ENCODE measurements around the gene FHOD3. TPM values are rescaled to one million over a fixed set of nuclear protein-coding genes. Genes with fewer than 3 reads are reported as not detected.

The FHOD3 gene
- total and polyA plus RNA-seq, 2 of the 4 experiments (the other 2 are of a cell fraction) = 14.6 to 16.0 TPM

GRCh38 chr18:36663312-36663711, 365.8 kb downstream of the FHOD3 start:
- Histone ChIP-seq H2BK20ac (ENCODE audit: low read depth, low read length) (peak overlapping the region; percentile 57; the same call in 1 of the 2 replicates), H2BK15ac (ENCODE audit: low read depth, low read length) (peak overlapping the region; percentile 6; the same call in 2 of the 3 replicates), H2BK120ac (ENCODE audit: low read depth, low read length) (peak overlapping the region; percentile 65), H2AK9ac (replicated peaks; ENCODE audit: low read depth, low read length, poor library complexity) (peak overlapping the region; percentile 78), H3K27ac (ENCODE audit: insufficient read depth, low read length) (no peak overlapping the region), H3K27me3 (ENCODE audit: control insufficient read depth, insufficient read depth, low read length) (no peaks in the 10 kb centered on the region), H3K4me2 (ENCODE audit: low read depth, low read length) (peak overlapping the region; percentile 18; the same call in 1 of the 2 replicates), H2BK5ac (ENCODE audit: low read depth, low read length, poor library complexity, severe bottlenecking) (no peak overlapping the region), H4K20me1 (ENCODE audit: insufficient read depth, low read length) (no peaks in the 10 kb centered on the region), H2AFZ (replicated peaks; ENCODE audit: low read length, poor library complexity) (peak overlapping the region; percentile 5), H3K4me1 (ENCODE audit: control insufficient read depth, insufficient read depth, low read length) (peaks cover 6% of the 10 kb centered on the region), H3K79me1 (ENCODE audit: low read depth in 1 of 2, low read length in 2 of 2) (no peaks in the 10 kb centered on the region), H3K4me3 (ENCODE audit: insufficient read depth, low read depth, low read length) (no peak overlapping the region), H3K14ac (replicated peaks; ENCODE audit: low read depth, low read length) (peak overlapping the region; percentile 68), H3K9me1 (ENCODE audit: insufficient read depth, low read length) (peaks cover 22% of the 10 kb centered on the region), H2AK5ac (ENCODE audit: low read depth, low read length) (no peak overlapping the region), H4K8ac (ENCODE audit: low read depth in 2 of 2, low read length in 2 of 2) (peak overlapping the region; percentile 49 to 70; a peak in 3 of 4 replicates), H3K4ac (ENCODE audit: low read depth, low read length) (peak overlapping the region; percentile 26), H3K9me3 (ENCODE audit: control insufficient read depth, insufficient read depth, low read length) (no peaks in the 10 kb centered on the region), H3K36me3 (ENCODE audit: control insufficient read depth, insufficient read depth, low read length) (peaks cover 2% of the 10 kb centered on the region; the same call in 1 of the 2 replicates), H4K5ac (ENCODE audit: low read depth, low read length) (peak overlapping the region; percentile 32; the same call in 1 of the 2 replicates), H3K56ac (ENCODE audit: extremely low read depth, insufficient read depth, low read length) (no peak overlapping the region), H4K91ac (ENCODE audit: insufficient read depth, low read depth, low read length) (peak overlapping the region; percentile 30), H3K23ac (ENCODE audit: low read depth, low read length) (peak overlapping the region; percentile 63), H3K9ac (ENCODE audit: low read depth, low read length) (no peak overlapping the region), H3K18ac (ENCODE audit: low read depth, low read length) (peak overlapping the region; percentile 80)
- no TSS peak for BruUV-seq (replicated peaks)
- in situ Hi-C loops (cut with MboI; ENCODE audit: low sequenced_read_pairs) = no loop called here
- DNase-seq = peak; percentile 12
- dilution Hi-C loops (cut with HindIII; ENCODE audit: low sequenced_read_pairs, unreplicated experiment) = no loop called here
- intact Hi-C loops (cut with micrococcal nuclease) = loop anchor here (2.0 to 10.0 kb wide), 2 partner anchors 367 to 569 kb away; partner anchors contain the start of gene FHOD3
- TF ChIP-seq CEBPB (IDR thresholded peaks at IDR 0.05; ENCODE audit: low read depth, low read length) (peak; percentile 90), USF2 (IDR thresholded peaks at IDR 0.05; ENCODE audit: low read depth, low read length) (no peak)
- no CpG with 5 or more reads among the region's 2 CpGs for WGBS, 2 experiments (ENCODE audit: extremely low coverage in 2 of 2, insufficient read length in 1 of 2)
- POLR2A ChIA-PET (ENCODE audit: unreplicated experiment) = no interaction called here
- ATAC-seq (ENCODE audit: low read depth) = no peak
- CTCF ChIA-PET = interaction anchor here (1.2 kb wide), 1 partner anchor 25 kb away, joined by 4 read pairs; no protein-coding TSS in a partner anchor

All from IMR-90 (cell line).